HG03378 (cell line): ENCODE measurements around the gene TCF7L2.

Experiments
- ATAC-seq: cut with Tn5 transposase; IDR thresholded peaks from one replicate; pipeline ENCODE4 v1.9.1; 2021; ENCODE audit warnings: mild to moderate bottlenecking, moderate library complexity; ENCODE audit not compliant: unreplicated experiment

TCF7L2 gene

GRCh38 chr10:112945811-112946210, 4.2 kb upstream of the TCF7L2 start:
- ATAC-seq, result no peak

- no peak for ATAC-seq
Observed at GRCh38 chr10:112946649-112947048, 3.4 kb upstream of the TCF7L2 start.

GRCh38 chr10:112948196-112948595, 1.9 kb upstream of the TCF7L2 start:
- no peak for ATAC-seq

- ATAC-seq, result no peak
Observed at GRCh38 chr10:112949143-112949823, 764 bp upstream of the TCF7L2 start.

GRCh38 chr10:112950714-112951358, 789 bp downstream of the TCF7L2 start:
- no peak for ATAC-seq

GRCh38 chr10:112951359-112952281, 1.6 kb downstream of the TCF7L2 start:
- ATAC-seq, result no peak

- no peak for ATAC-seq
Observed at GRCh38 chr10:112952282-112953173, 2.5 kb downstream of the TCF7L2 start.

GRCh38 chr10:112953174-112954159, 3.4 kb downstream of the TCF7L2 start:
- ATAC-seq, result no peak

- ATAC-seq, result no peak
Observed at GRCh38 chr10:112954974-112955581, 5.0 kb downstream of the TCF7L2 start.

GRCh38 chr10:112955582-112956421, 5.8 kb downstream of the TCF7L2 start:
- no peak for ATAC-seq

GRCh38 chr10:112956631-112957350, 6.7 kb downstream of the TCF7L2 start:
- ATAC-seq, result no peak

GRCh38 chr10:112957640-112958092, 7.6 kb downstream of the TCF7L2 start:
- ATAC-seq, result no peak

- no peak for ATAC-seq
Observed at GRCh38 chr10:112958275-112958995, 8.4 kb downstream of the TCF7L2 start.

GRCh38 chr10:112959207-112959838, 9.3 kb downstream of the TCF7L2 start:
- ATAC-seq, result no peak

GRCh38 chr10:112960151-112960681, 10.2 kb downstream of the TCF7L2 start:
- ATAC-seq, result no peak

- ATAC-seq, result no peak
Observed at GRCh38 chr10:112961609-112962008, 11.6 kb downstream of the TCF7L2 start.
